HFF-Myc (cell line): ENCODE measurements around the gene CDC42BPA.

Source experiments
- DNase-seq: peaks from one replicate; pipeline ENCODE4 v3.0.0-alpha.2; 2011; ENCODE audit warnings: low read depth; ENCODE audit errors: extremely low read depth
- H3K4me3 ChIP-seq: replicated peaks from 2 replicates; pipeline ENCODE4 v1.5.1; 2011; ENCODE audit warnings: low read depth, mild to moderate bottlenecking, control low read depth, low read length
- CTCF ChIP-seq: IDR thresholded peaks from 2 replicates; pipeline ENCODE4 v1.5.1; 2012; ENCODE audit warnings: mild to moderate bottlenecking, low read depth, low read length, control low read depth; ENCODE audit errors: missing control alignments

CDC42BPA gene

DNA sequence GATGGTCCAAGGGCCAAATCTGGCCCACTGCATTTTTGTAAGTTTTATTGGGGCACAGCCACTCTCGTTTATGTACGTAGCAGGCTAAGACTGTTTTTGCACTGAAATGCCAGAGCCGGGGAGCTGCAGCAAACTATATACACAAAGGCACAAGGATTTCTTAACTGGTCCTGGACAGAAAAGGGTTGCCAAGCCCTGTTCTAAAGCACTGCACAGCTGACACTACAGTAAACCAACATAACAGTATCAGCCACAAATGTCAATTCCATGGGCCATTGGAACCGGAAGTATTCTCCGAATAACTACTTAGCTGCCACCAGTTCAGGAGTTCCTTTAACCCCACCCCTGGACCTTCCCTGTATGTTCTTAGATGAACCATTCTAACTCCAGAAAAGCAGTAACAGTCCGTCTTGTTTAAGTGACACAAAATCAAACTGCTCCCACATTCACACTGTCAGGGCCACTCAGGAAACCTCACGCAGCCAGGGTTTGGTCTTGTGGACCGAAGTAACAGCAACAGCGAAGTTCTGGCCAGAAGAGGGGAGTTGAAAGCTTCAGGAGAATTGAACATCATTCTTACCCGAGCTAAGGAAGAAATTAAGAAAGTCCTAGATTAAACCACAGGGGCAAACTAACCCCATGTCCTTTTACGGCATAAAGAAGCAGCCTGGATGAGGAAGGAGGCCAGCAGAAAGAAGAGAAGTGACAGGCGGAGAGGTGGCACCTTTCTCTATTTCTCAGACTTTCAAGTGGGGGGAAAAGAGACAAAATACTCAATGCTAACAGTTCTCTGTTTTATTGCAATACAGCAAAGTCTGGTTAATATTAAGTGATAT lies 329.0 kb downstream of the CDC42BPA start:
- no peak for TF ChIP-seq CTCF
- DNase-seq: no peak
- no peak overlapping the region for H3K4me3 ChIP-seq

DNA sequence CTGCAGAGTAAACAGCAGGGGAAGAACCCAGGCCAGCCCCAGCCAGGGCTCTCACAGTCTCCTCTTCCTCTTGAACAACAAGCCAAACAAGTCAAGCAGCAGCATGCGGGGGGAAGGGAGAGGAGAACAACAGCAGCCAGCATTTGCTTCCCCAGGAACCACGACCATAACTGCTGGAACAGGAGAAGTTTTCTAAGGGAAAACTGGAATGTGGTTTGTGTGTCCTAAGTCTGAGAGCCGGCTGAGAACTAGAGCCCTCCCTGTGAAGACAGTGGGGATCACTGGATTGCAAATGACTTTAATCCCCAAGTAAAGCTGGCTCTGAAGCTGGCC lies 330.0 kb downstream of the CDC42BPA start:
- no peak for DNase-seq
- H3K4me3 ChIP-seq: no peak overlapping the region
- TF ChIP-seq CTCF: no peak

DNA sequence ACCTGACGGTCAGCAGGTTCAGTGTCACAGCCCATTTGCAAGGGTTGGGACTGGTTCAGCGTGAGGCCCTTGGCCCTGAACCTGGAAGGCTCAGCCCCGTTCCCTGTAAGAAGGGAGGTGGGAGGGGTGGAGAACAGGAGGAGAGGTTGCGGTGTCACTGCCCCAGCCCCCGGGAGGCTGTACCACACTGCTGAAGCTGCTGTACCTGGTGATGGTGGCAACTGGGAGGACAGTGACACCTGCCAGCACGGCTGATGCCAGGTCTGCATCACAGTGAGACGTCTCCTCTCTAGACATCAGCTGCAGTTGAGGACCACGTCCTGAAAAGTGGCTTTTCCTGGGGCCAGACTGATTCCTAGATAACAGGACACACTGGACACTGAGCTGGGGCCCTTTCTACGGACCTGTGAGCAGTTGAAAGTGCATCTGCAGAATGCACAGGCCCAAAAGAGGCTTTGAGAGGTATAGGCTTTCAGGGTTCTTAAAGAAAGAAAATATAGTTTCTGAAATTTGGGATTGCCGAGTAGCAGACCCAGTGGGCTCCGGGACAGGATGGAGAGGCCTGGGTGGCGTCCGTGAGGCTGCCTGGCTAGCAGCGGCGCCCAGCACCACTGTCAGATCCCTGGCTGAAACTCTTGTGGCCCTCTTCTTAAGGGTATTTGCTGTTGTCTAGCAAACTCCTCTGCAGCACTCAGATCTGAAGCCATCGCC lies 330.5 kb downstream of the CDC42BPA start:
- no peak for DNase-seq
- TF ChIP-seq CTCF: no peak
- H3K4me3 ChIP-seq: no peak overlapping the region

GRCh38 chr1:226987179-226987536 lies 331.1 kb downstream of the CDC42BPA start:
- H3K4me3 ChIP-seq: no peak overlapping the region
- TF ChIP-seq CTCF: no peak
- no peak for DNase-seq

- no peak overlapping the region for H3K4me3 ChIP-seq
- no peak for DNase-seq
- no peak for TF ChIP-seq CTCF
These were observed 331.7 kb downstream of the CDC42BPA start for GRCh38 chr1:226986496-226987178.

- no peak overlapping the region for H3K4me3 ChIP-seq
- no peak for TF ChIP-seq CTCF
- no peak for DNase-seq
These were observed 332.3 kb downstream of the CDC42BPA start for GRCh38 chr1:226985839-226986463.
